Liver (tissue), 9 donors: Measurements from ENCODE around the gene SLC25A41. TPM values are rescaled to one million over a fixed set of nuclear protein-coding genes. Genes with fewer than 3 reads are reported as not detected.

Experiments
- DNase-seq: peaks from one replicate; pipeline ENCODE4 v3.0.0-alpha.2; 2017; ENCODE audit warnings: low spot score
- H3K27ac ChIP-seq, 2 donors: one replicate each; pipeline ENCODE4 v1.7.0; 2013; ENCODE audit warnings: inconsistent platforms in 2 of 2, low read length in 2 of 2, control low read depth in 1 of 2, low read depth in 1 of 2, mild to moderate bottlenecking in 1 of 2
- H3K27me3 ChIP-seq, 4 donors: one replicate each; pipeline versions ENCODE4 v1.6.1 to v1.7.0; 2013; ENCODE audit warnings: low read length in 3 of 4, inconsistent platforms in 1 of 4, mild to moderate bottlenecking in 1 of 4, moderate library complexity in 1 of 4; ENCODE audit not compliant: control insufficient read depth in 4 of 4, insufficient read depth in 4 of 4
- H3K36me3 ChIP-seq, 4 donors: one replicate each; pipeline versions ENCODE4 v1.6.1 to v1.7.0; 2013; ENCODE audit warnings: low read length in 3 of 4, mild to moderate bottlenecking in 3 of 4, low read depth in 1 of 4, moderate library complexity in 1 of 4; ENCODE audit not compliant: control insufficient read depth in 4 of 4, insufficient read depth in 3 of 4
- H3K4me1 ChIP-seq, 4 donors: one replicate each; pipeline versions ENCODE4 v1.6.1 to v1.7.0; 2013; ENCODE audit warnings: low read length in 3 of 4, mild to moderate bottlenecking in 3 of 4, moderate library complexity in 1 of 4; ENCODE audit not compliant: control insufficient read depth in 4 of 4, insufficient read depth in 4 of 4
- H3K4me3 ChIP-seq, 3 donors: one replicate each; pipeline versions ENCODE4 v1.6.1 to v1.7.0; 2013; ENCODE audit warnings: low read length in 3 of 3, control low read depth in 1 of 3, low read depth in 1 of 3, mild to moderate bottlenecking in 1 of 3
- H3K9ac ChIP-seq, 2 donors: one replicate each; pipeline ENCODE4 v1.7.0; 2013; ENCODE audit warnings: low read length in 2 of 2, mild to moderate bottlenecking in 2 of 2, moderate library complexity in 2 of 2, control low read depth in 1 of 2, low read depth in 1 of 2
- H3K9me3 ChIP-seq, 4 donors: one replicate each; pipeline versions ENCODE4 v1.6.1 to v1.7.0; 2013; ENCODE audit warnings: low read length in 3 of 4; ENCODE audit not compliant: control insufficient read depth in 4 of 4
- ATF3 ChIP-seq: IDR thresholded peaks from 2 replicates; pipeline ENCODE4 v1.6.1; 2016; ENCODE audit warnings: antibody characterized with exemption
- EGR1 ChIP-seq, 2 donors: IDR thresholded peaks; 2 replicates each; pipeline ENCODE4 v1.6.1; 2016 to 2018; ENCODE audit warnings: antibody characterized with exemption in 2 of 2, low read depth in 2 of 2
- FOXA1 ChIP-seq: IDR thresholded peaks from 2 replicates; pipeline ENCODE4 v1.6.1; 2016; ENCODE audit warnings: antibody characterized with exemption
- FOXA2 ChIP-seq: IDR thresholded peaks from 2 replicates; pipeline ENCODE4 v1.6.1; 2016; ENCODE audit warnings: antibody characterized with exemption
- GABPA ChIP-seq, 2 donors: IDR thresholded peaks in 1 of 2; conservative IDR thresholded peaks in 1 of 2; 2 replicates each; pipeline ENCODE4 v1.6.1; 2016; ENCODE audit warnings: antibody characterized with exemption in 2 of 2, mild to moderate bottlenecking in 1 of 2, moderate library complexity in 1 of 2
- HNF4A ChIP-seq, 2 donors: conservative IDR thresholded peaks; 2 replicates each; pipeline ENCODE4 v1.6.1; 2016; ENCODE audit warnings: antibody characterized with exemption in 2 of 2, mild to moderate bottlenecking in 2 of 2
- HNF4G ChIP-seq: IDR thresholded peaks from 2 replicates; pipeline ENCODE4 v1.6.1; 2016; ENCODE audit warnings: antibody characterized with exemption
- JUND ChIP-seq, 2 donors: IDR thresholded peaks; 2 replicates each; pipeline ENCODE4 v1.6.1; 2016; ENCODE audit warnings: antibody characterized with exemption in 2 of 2
- NR2F2 ChIP-seq: IDR thresholded peaks from 2 replicates; pipeline ENCODE4 v1.6.1; 2016; ENCODE audit warnings: antibody characterized with exemption
- RAD21 ChIP-seq, 2 donors: IDR thresholded peaks; 2 replicates each; pipeline ENCODE4 v1.6.1; 2016; ENCODE audit warnings: antibody characterized with exemption in 2 of 2, mild to moderate bottlenecking in 2 of 2
- RXRA ChIP-seq, 2 donors: IDR thresholded peaks; 2 replicates each; pipeline ENCODE4 v1.6.1; 2017 to 2018; ENCODE audit warnings: antibody characterized with exemption in 2 of 2, mild to moderate bottlenecking in 1 of 2
- SP1 ChIP-seq: IDR thresholded peaks from 2 replicates; pipeline ENCODE4 v1.6.1; 2018; ENCODE audit warnings: antibody characterized with exemption, mild to moderate bottlenecking
- TAF1 ChIP-seq: conservative IDR thresholded peaks from 2 replicates; pipeline ENCODE4 v1.6.1; 2016; ENCODE audit warnings: antibody characterized with exemption, mild to moderate bottlenecking
- YY1 ChIP-seq: IDR thresholded peaks from 2 replicates; pipeline ENCODE4 v1.6.1; 2016; ENCODE audit warnings: antibody characterized with exemption, mild to moderate bottlenecking
- WGBS: extraction: QIAGEN DNeasy Blood & Tissue Kit; methylation state at CpG from one replicate; pipeline ENCODE4 v1.1.7; 2013; 5-methylcytosine and 5-hydroxymethylcytosine counted together
- polyA plus RNA-seq, 2 donors: library from polyadenylated mRNA; stranded (reverse) in 1 of 2; unstranded in 1 of 2; fragments of 200-250 nt in 1 of 2; fragments of >200 nt in 1 of 2; fragmentation: Nextera tagmentation in 1 of 2; extraction: Ambion mirVana in 1 of 2; gene quantifications; one replicate each; pipeline versions ENCODE4 v1.2.1 to v1.2.3, GENCODE V29; 2013 to 2015
- total RNA-seq, 2 donors: library from RNA; depleted of rRNA; stranded (reverse); fragments of >200 nt; gene quantifications; one replicate each; pipeline ENCODE4 v1.2.3, GENCODE V29; 2014
- TF ChIP-seq, protein P1 (sequence below): IDR thresholded peaks from 2 replicates; pipeline ENCODE4 v1.6.1; 2016; ENCODE audit warnings: antibody characterized with exemption
- TF ChIP-seq, protein P2 (sequence below): fragments of 150-350 bp; IDR thresholded peaks from 2 replicates; pipeline ENCODE4 v1.5.1; 2017; ENCODE audit warnings: improper control_type of control experiment, low read depth, low read length; ENCODE audit not compliant: missing input control
- TF ChIP-seq, protein P3 (sequence below): IDR thresholded peaks from 2 replicates; pipeline ENCODE4 v1.6.1; 2016; ENCODE audit warnings: antibody characterized with exemption, mild to moderate bottlenecking
- TF ChIP-seq, protein P4 (sequence below): IDR thresholded peaks from 2 replicates; pipeline ENCODE4 v1.6.1; 2016; ENCODE audit warnings: antibody characterized with exemption
- donor health status: healthy.
- donor health status: healthy.
- donor health status: healthy.
- donor health status: healthy.
- donor health status: healthy.

Gene SLC25A41
- total and polyA plus RNA-seq, 4 donors: 0.14 to 0.16 TPM; not detected in 2

GRCh38 chr19:6476896-6477431 is 43.4 kb upstream of the SLC25A41 start:
- no peak for DNase-seq
- Histone ChIP-seq H3K36me3 (no peaks in the 10 kb centered on the region), H3K4me1 (peaks cover 0 to 17% (median 3%) of the 10 kb centered on the region in 4 donors), H3K4me3 (peak overlapping the region in 1 of 3 donors; percentile 30), H3K9me3 (no peaks in the 10 kb centered on the region), H3K27ac (no peak overlapping the region), H3K9ac (no peak overlapping the region), H3K27me3 (no peaks in the 10 kb centered on the region)
- TF ChIP-seq SP1 (no peak), FOXA1 (no peak), ATF3 (no peak), EGR1 (IDR thresholded peaks at IDR 0.05; ENCODE audit: low read depth in 2 of 2) (no peak), RXRA (IDR thresholded peaks at IDR 0.05) (no peak), JUND (IDR thresholded peaks at IDR 0.05) (no peak), YY1 (no peak), NR2F2 (no peak), RAD21 (IDR thresholded peaks at IDR 0.05) (no peak), HNF4A (conservative IDR thresholded peaks at IDR 0.05) (no peak), HNF4G (no peak), GABPA (IDR thresholded peaks at IDR 0.05 in 1 of 2, conservative IDR thresholded peaks at IDR 0.05 in 1 of 2) (no peak), FOXA2 (no peak), TAF1 (no peak)
- TF ChIP-seq, protein P1, sequence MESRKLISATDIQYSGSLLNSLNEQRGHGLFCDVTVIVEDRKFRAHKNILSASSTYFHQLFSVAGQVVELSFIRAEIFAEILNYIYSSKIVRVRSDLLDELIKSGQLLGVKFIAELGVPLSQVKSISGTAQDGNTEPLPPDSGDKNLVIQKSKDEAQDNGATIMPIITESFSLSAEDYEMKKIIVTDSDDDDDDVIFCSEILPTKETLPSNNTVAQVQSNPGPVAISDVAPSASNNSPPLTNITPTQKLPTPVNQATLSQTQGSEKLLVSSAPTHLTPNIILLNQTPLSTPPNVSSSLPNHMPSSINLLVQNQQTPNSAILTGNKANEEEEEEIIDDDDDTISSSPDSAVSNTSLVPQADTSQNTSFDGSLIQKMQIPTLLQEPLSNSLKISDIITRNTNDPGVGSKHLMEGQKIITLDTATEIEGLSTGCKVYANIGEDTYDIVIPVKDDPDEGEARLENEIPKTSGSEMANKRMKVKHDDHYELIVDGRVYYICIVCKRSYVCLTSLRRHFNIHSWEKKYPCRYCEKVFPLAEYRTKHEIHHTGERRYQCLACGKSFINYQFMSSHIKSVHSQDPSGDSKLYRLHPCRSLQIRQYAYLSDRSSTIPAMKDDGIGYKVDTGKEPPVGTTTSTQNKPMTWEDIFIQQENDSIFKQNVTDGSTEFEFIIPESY: no peak
- TF ChIP-seq, protein P2, sequence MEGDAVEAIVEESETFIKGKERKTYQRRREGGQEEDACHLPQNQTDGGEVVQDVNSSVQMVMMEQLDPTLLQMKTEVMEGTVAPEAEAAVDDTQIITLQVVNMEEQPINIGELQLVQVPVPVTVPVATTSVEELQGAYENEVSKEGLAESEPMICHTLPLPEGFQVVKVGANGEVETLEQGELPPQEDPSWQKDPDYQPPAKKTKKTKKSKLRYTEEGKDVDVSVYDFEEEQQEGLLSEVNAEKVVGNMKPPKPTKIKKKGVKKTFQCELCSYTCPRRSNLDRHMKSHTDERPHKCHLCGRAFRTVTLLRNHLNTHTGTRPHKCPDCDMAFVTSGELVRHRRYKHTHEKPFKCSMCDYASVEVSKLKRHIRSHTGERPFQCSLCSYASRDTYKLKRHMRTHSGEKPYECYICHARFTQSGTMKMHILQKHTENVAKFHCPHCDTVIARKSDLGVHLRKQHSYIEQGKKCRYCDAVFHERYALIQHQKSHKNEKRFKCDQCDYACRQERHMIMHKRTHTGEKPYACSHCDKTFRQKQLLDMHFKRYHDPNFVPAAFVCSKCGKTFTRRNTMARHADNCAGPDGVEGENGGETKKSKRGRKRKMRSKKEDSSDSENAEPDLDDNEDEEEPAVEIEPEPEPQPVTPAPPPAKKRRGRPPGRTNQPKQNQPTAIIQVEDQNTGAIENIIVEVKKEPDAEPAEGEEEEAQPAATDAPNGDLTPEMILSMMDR: no peak
- TF ChIP-seq, protein P3, sequence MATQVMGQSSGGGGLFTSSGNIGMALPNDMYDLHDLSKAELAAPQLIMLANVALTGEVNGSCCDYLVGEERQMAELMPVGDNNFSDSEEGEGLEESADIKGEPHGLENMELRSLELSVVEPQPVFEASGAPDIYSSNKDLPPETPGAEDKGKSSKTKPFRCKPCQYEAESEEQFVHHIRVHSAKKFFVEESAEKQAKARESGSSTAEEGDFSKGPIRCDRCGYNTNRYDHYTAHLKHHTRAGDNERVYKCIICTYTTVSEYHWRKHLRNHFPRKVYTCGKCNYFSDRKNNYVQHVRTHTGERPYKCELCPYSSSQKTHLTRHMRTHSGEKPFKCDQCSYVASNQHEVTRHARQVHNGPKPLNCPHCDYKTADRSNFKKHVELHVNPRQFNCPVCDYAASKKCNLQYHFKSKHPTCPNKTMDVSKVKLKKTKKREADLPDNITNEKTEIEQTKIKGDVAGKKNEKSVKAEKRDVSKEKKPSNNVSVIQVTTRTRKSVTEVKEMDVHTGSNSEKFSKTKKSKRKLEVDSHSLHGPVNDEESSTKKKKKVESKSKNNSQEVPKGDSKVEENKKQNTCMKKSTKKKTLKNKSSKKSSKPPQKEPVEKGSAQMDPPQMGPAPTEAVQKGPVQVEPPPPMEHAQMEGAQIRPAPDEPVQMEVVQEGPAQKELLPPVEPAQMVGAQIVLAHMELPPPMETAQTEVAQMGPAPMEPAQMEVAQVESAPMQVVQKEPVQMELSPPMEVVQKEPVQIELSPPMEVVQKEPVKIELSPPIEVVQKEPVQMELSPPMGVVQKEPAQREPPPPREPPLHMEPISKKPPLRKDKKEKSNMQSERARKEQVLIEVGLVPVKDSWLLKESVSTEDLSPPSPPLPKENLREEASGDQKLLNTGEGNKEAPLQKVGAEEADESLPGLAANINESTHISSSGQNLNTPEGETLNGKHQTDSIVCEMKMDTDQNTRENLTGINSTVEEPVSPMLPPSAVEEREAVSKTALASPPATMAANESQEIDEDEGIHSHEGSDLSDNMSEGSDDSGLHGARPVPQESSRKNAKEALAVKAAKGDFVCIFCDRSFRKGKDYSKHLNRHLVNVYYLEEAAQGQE: no peak
- TF ChIP-seq, protein P4, sequence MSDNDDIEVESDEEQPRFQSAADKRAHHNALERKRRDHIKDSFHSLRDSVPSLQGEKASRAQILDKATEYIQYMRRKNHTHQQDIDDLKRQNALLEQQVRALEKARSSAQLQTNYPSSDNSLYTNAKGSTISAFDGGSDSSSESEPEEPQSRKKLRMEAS: no peak
- 39% methylated on average over 29 of the region's 29 CpGs for WGBS
